Muscle of leg (tissue), 11 donors: ENCODE measurements around the gene CDH13. TPM values are rescaled to one million over a fixed set of nuclear protein-coding genes. Genes with fewer than 3 reads are reported as not detected.

Experiments used
- DNase-seq: peaks from one replicate; pipeline ENCODE4 v3.0.0; 2013
- H3K27ac ChIP-seq: one replicate; pipeline ENCODE4 v1.5.1; 2013; ENCODE audit warnings: mild to moderate bottlenecking, low read length, control low read depth
- H3K27me3 ChIP-seq: one replicate; pipeline ENCODE4 v1.6.1; 2013; ENCODE audit warnings: low read length; ENCODE audit not compliant: control insufficient read depth, insufficient read depth
- H3K36me3 ChIP-seq: one replicate; pipeline ENCODE4 v1.6.1; 2013; ENCODE audit warnings: low read length; ENCODE audit not compliant: control insufficient read depth, insufficient read depth
- H3K4me1 ChIP-seq: one replicate; pipeline ENCODE4 v1.6.1; 2013; ENCODE audit warnings: low read length; ENCODE audit not compliant: control insufficient read depth, insufficient read depth
- H3K4me3 ChIP-seq: one replicate; pipeline ENCODE4 v1.5.1; 2013; ENCODE audit warnings: low read length, control low read depth
- H3K9me3 ChIP-seq: replicated peaks from 2 replicates; pipeline ENCODE4 v1.6.1; 2013; ENCODE audit warnings: low read depth, low read length; ENCODE audit not compliant: control insufficient read depth
- WGBS: methylation state at CpG from one replicate; pipeline ENCODE4 v1.1.5; 2013; ENCODE audit warnings: missing lambda C conversion rate; ENCODE audit not compliant: insufficient coverage; 5-methylcytosine and 5-hydroxymethylcytosine counted together
- polyA plus RNA-seq, 8 donors: library from polyadenylated mRNA; unstranded; fragments of 120-200 nt; gene quantifications; one replicate each; pipeline versions ENCODE4 v1.2.1 to v1.2.3, GENCODE V29; 2013; ENCODE audit warnings: inconsistent platforms in 1 of 8, low replicate concordance in 1 of 8; ENCODE audit not compliant: insufficient read length in 8 of 8, insufficient read depth in 1 of 8
- total RNA-seq: library from RNA; stranded (reverse); fragments of 120-200 nt; gene quantifications from one replicate; pipeline ENCODE4 v1.2.4, GENCODE V29; 2013

Gene CDH13
- total and polyA plus RNA-seq, 9 donors, result 30.5 to 55.7 (median 47.9) TPM

- Histone ChIP-seq H3K27me3 (no peaks in the 10 kb centered on the region), H3K4me1 (no peaks in the 10 kb centered on the region), H3K36me3 (no peaks in the 10 kb centered on the region), H3K9me3 (no peaks in the 10 kb centered on the region), H3K27ac (peak overlapping the region; percentile 1), H3K4me3 (no peak overlapping the region)
- peak; percentile 58 for DNase-seq
- WGBS, result no CpG with 5 or more reads among the region's 4 CpGs
Measured at GRCh38 chr16:83301971-83302370, 675.2 kb downstream of the CDH13 start.

- H3K4me3 ChIP-seq, result no peak overlapping the region
- H3K4me1 ChIP-seq, result no peaks in the 10 kb centered on the region
- WGBS, result 71% methylated on average over 1 of the region's 2 CpGs
- no peaks in the 10 kb centered on the region for H3K9me3 ChIP-seq
- no peak overlapping the region for H3K27ac ChIP-seq
- DNase-seq, result no peak
- no peaks in the 10 kb centered on the region for H3K36me3 ChIP-seq
- H3K27me3 ChIP-seq, result no peaks in the 10 kb centered on the region
Measured at GRCh38 chr16:83302853-83303252, 676.1 kb downstream of the CDH13 start.

GRCh38 chr16:83305092-83305491, 678.3 kb downstream of the CDH13 start:
- no CpG with 5 or more reads among the region's 1 CpG for WGBS
- H3K36me3 ChIP-seq, result no peaks in the 10 kb centered on the region
- DNase-seq, result no peak
- no peaks in the 10 kb centered on the region for H3K27me3 ChIP-seq
- H3K9me3 ChIP-seq, result no peaks in the 10 kb centered on the region
- no peak overlapping the region for H3K27ac ChIP-seq
- no peak overlapping the region for H3K4me3 ChIP-seq
- no peaks in the 10 kb centered on the region for H3K4me1 ChIP-seq

- Histone ChIP-seq H3K4me1 (peaks cover 3% of the 10 kb centered on the region), H3K27ac (no peak overlapping the region), H3K27me3 (no peaks in the 10 kb centered on the region), H3K4me3 (no peak overlapping the region), H3K36me3 (no peaks in the 10 kb centered on the region), H3K9me3 (no peaks in the 10 kb centered on the region)
- WGBS, result 33% methylated on average over 2 of the region's 5 CpGs
- no peak for DNase-seq
Measured at GRCh38 chr16:83306961-83307593, 680.3 kb downstream of the CDH13 start.

- Histone ChIP-seq H3K27me3 (no peaks in the 10 kb centered on the region), H3K27ac (no peak overlapping the region), H3K4me1 (peaks cover 3% of the 10 kb centered on the region), H3K36me3 (no peaks in the 10 kb centered on the region), H3K9me3 (no peaks in the 10 kb centered on the region), H3K4me3 (no peak overlapping the region)
- no CpG with 5 or more reads among the region's 6 CpGs for WGBS
- DNase-seq, result no peak
Measured at GRCh38 chr16:83307594-83307992, 680.8 kb downstream of the CDH13 start.

- DNase-seq, result no peak
- no CpG with 5 or more reads among the region's 3 CpGs for WGBS
- Histone ChIP-seq H3K27me3 (no peaks in the 10 kb centered on the region), H3K4me1 (peaks cover 3% of the 10 kb centered on the region), H3K36me3 (no peaks in the 10 kb centered on the region), H3K9me3 (no peaks in the 10 kb centered on the region), H3K27ac (no peak overlapping the region), H3K4me3 (no peak overlapping the region)
Measured at GRCh38 chr16:83308414-83308813, 681.6 kb downstream of the CDH13 start.

GRCh38 chr16:83310816-83311215, 684.0 kb downstream of the CDH13 start:
- peaks cover 3% of the 10 kb centered on the region for H3K4me1 ChIP-seq
- H3K27me3 ChIP-seq, result no peaks in the 10 kb centered on the region
- no peak overlapping the region for H3K27ac ChIP-seq
- DNase-seq, result no peak
- no peaks in the 10 kb centered on the region for H3K9me3 ChIP-seq
- no peaks in the 10 kb centered on the region for H3K36me3 ChIP-seq
- WGBS, result 0% methylated on average over 1 of the region's 2 CpGs
- no peak overlapping the region for H3K4me3 ChIP-seq

- H3K4me1 ChIP-seq, result peaks cover 3% of the 10 kb centered on the region
- H3K4me3 ChIP-seq, result no peak overlapping the region
- 72% methylated on average over 2 of the region's 3 CpGs for WGBS
Measured at GRCh38 chr16:83312015-83312717, 685.4 kb downstream of the CDH13 start.

GRCh38 chr16:83312718-83313245, 686.0 kb downstream of the CDH13 start:
- Histone ChIP-seq H3K4me3 (no peak overlapping the region), H3K27ac (peak overlapping the region; percentile 66), H3K36me3 (no peaks in the 10 kb centered on the region), H3K4me1 (peaks cover 3% of the 10 kb centered on the region), H3K27me3 (no peaks in the 10 kb centered on the region), H3K9me3 (no peaks in the 10 kb centered on the region)
- DNase-seq, result peak; percentile 68
- WGBS, result no CpG with 5 or more reads among the region's 1 CpG

More at GRCh38 chr16:83312015-83312717, 685.4 kb downstream of the CDH13 start:
- Histone ChIP-seq H3K9me3 (no peaks in the 10 kb centered on the region), H3K27me3 (no peaks in the 10 kb centered on the region), H3K27ac (peak overlapping the region; percentile 66), H3K36me3 (no peaks in the 10 kb centered on the region)
- peak; percentile 34 for DNase-seq

GRCh38 chr16:83315271-83315670, 688.5 kb downstream of the CDH13 start:
- Histone ChIP-seq H3K9me3 (no peaks in the 10 kb centered on the region), H3K27ac (no peak overlapping the region), H3K4me3 (no peak overlapping the region), H3K4me1 (peaks cover 3% of the 10 kb centered on the region), H3K36me3 (no peaks in the 10 kb centered on the region), H3K27me3 (no peaks in the 10 kb centered on the region)
- no peak for DNase-seq
- no CpG with 5 or more reads among the region's 2 CpGs for WGBS
